ENCODE measurements around the gene SUPT4H1. TPM values are rescaled to one million over a fixed set of nuclear protein-coding genes. Genes with fewer than 3 reads are reported as not detected.

Gene SUPT4H1
- total and polyA plus RNA-seq, 2 experiments from 2014 or later, result 82.2 to 83.7 TPM

- Histone ChIP-seq H3K9me2 (ENCODE audit: insufficient read depth) (0 out of 2 replicates have a peak, but pooled peaks cover 8% of the 10 kb centered on the region), H3K79me2 (replicated peaks; ENCODE audit: insufficient read depth) (no peaks in the 10 kb centered on the region), H4K20me1 (replicated peaks; ENCODE audit: insufficient read depth) (no peaks in the 10 kb centered on the region), H2AFZ (no peak overlapping the region), H3K4me2 (no peak overlapping the region), H3K27ac (ENCODE audit: low read depth) (no peak overlapping the region), H3K36me3 (ENCODE audit: insufficient read depth) (no peaks in the 10 kb centered on the region), H3F3A (replicated peaks; ENCODE audit: low read depth) (0 out of 2 replicates have a peak, but pooled peaks cover 3% of the 10 kb centered on the region), H3K4me3 (no peak overlapping the region), H3K4me1 (ENCODE audit: insufficient read depth) (peaks cover 32% of the 10 kb centered on the region), H3K27me3 (ENCODE audit: insufficient read depth) (no peaks in the 10 kb centered on the region)
- Mint-ChIP-seq H3K36me3 (ENCODE audit: low read depth) (no peaks in the 10 kb centered on the region), H3K4me3 (no peak overlapping the region; the same call in 2 of the 3 replicates), H3K4me1 (peaks cover 58% of the 10 kb centered on the region), H3K27ac (peak overlapping the region; percentile 47; the same call in 1 of the 2 replicates), H3K9me3 (no peaks in the 10 kb centered on the region), H3K27me3 (ENCODE audit: insufficient read depth, low read depth, poor library complexity) (peaks cover 27% of the 10 kb centered on the region)
- ATAC-seq (no peak), DNase-seq (ENCODE audit: low spot score) (no peak)
- TF ChIP-seq STAT1 (IDR thresholded peaks at IDR 0.05; ENCODE audit: unreplicated experiment) (no peak), EZH2 (IDR thresholded peaks at IDR 0.05; ENCODE audit: low read depth, unreplicated experiment) (no peak), ETS1 (IDR thresholded peaks at IDR 0.05) (no peak), JUNB (IDR thresholded peaks at IDR 0.05; ENCODE audit: unreplicated experiment) (no peak), ZNF114 (CRISPR knock-in tag; IDR thresholded peaks at IDR 0.05) (no peak), ZNF462 (CRISPR knock-in tag; IDR thresholded peaks at IDR 0.05) (no peak), CTCF (conservative IDR thresholded peaks at IDR 0.05; ENCODE audit: low read depth in 2 of 2) (no peak), POLR2AphosphoS5 (IDR thresholded peaks at IDR 0.05; ENCODE audit: low read depth) (no peak), EZH2phosphoT487 (IDR thresholded peaks at IDR 0.05; ENCODE audit: unreplicated experiment) (no peak), CREB1 (CRISPR knock-in tag; IDR thresholded peaks at IDR 0.05; ENCODE audit: low read depth) (no peak), ZNF331 (CRISPR knock-in tag; IDR thresholded peaks at IDR 0.05; ENCODE audit: low read depth) (no peak), NANOG (IDR thresholded peaks at IDR 0.05; ENCODE audit: borderline replicate concordance) (no peak), REST (IDR thresholded peaks at IDR 0.05; ENCODE audit: unreplicated experiment) (no peak)
Observed at GRCh38 chr17:58335779-58336455, 16.1 kb downstream of the SUPT4H1 start.
